IMR-90 (cell line): ENCODE data around the gene GMPPA. TPM values are rescaled to one million over a fixed set of nuclear protein-coding genes. Genes with fewer than 3 reads are reported as not detected.
A peak's percentile ranks its signal among the peaks of the same experiment; 100 is the strongest.

Experiments used
- ATAC-seq: fragments of 200-7000 bp; cut with Tn5 transposase; 2 replicates; pipeline ENCODE4 v1.9.1; 2020; ENCODE audit warnings: low read depth, mild to moderate bottlenecking, moderate library complexity
- BruUV-seq: library from RNA; stranded (reverse); fragments of 400-500 nt; replicated peaks from 2 replicates; lab custom pipeline; 2021; lab: Mats Ljungman, UMichigan
- CTCF ChIA-PET: fragments of 300-600 bp; formaldehyde crosslinking; extraction: SDS; loops from one replicate; lab custom pipeline; 2021; ENCODE audit warnings: antibody characterized with exemption; lab: Yijun Ruan, JAX
- POLR2A ChIA-PET: fragments of 300-600 bp; sonication (Branson Sonifier 250); formaldehyde crosslinking; loops from one replicate; lab custom pipeline; 2022; ENCODE audit warnings: antibody characterized with exemption; ENCODE audit not compliant: unreplicated experiment; lab: Charles Lee
- DNase-seq: peaks from one replicate; pipeline ENCODE4 v3.0.0; 2013
- H2AFZ ChIP-seq: replicated peaks from 2 replicates; pipeline ENCODE3; 2013; ENCODE audit warnings: low read length, mild to moderate bottlenecking; ENCODE audit not compliant: poor library complexity
- H2AK5ac ChIP-seq: 2 replicates; pipeline ENCODE4 v1.6.1; 2013; ENCODE audit warnings: low read depth, low read length, inconsistent platforms
- H2AK9ac ChIP-seq: replicated peaks from 2 replicates; pipeline ENCODE3; 2013; ENCODE audit warnings: mild to moderate bottlenecking, low read depth, low read length, moderate library complexity; ENCODE audit not compliant: poor library complexity
- H2BK120ac ChIP-seq: 2 replicates; pipeline ENCODE4 v1.6.1; 2013; ENCODE audit warnings: low read depth, low read length, inconsistent platforms
- H2BK15ac ChIP-seq: 3 replicates; pipeline ENCODE4 v1.6.1; 2013; ENCODE audit warnings: low read depth, low read length, inconsistent platforms
- H2BK20ac ChIP-seq: 2 replicates; pipeline ENCODE4 v1.6.1; 2013; ENCODE audit warnings: low read depth, mild to moderate bottlenecking, inconsistent platforms, low read length, moderate library complexity
- H2BK5ac ChIP-seq: 2 replicates; pipeline ENCODE4 v1.6.1; 2013; ENCODE audit warnings: mild to moderate bottlenecking, low read depth, low read length, inconsistent platforms; ENCODE audit not compliant: poor library complexity, severe bottlenecking
- H3K14ac ChIP-seq: replicated peaks from 2 replicates; pipeline ENCODE4 v1.6.1; 2013; ENCODE audit warnings: low read depth, low read length, inconsistent platforms
- H3K18ac ChIP-seq: 2 replicates; pipeline ENCODE4 v1.6.1; 2013; ENCODE audit warnings: low read depth, low read length, control low read depth
- H3K23ac ChIP-seq: 2 replicates; pipeline ENCODE4 v1.6.1; 2013; ENCODE audit warnings: low read depth, low read length, inconsistent platforms
- H3K27ac ChIP-seq: 2 replicates; pipeline ENCODE4 v1.5.1; 2013; ENCODE audit warnings: mild to moderate bottlenecking, control low read depth, low read length; ENCODE audit not compliant: insufficient read depth
- H3K27me3 ChIP-seq: 2 replicates; pipeline ENCODE4 v1.6.1; 2013; ENCODE audit warnings: low read length; ENCODE audit not compliant: control insufficient read depth, insufficient read depth
- H3K36me3 ChIP-seq: 2 replicates; pipeline ENCODE4 v1.6.1; 2013; ENCODE audit warnings: low read length, mixed read lengths; ENCODE audit not compliant: control insufficient read depth, insufficient read depth
- H3K4ac ChIP-seq: 2 replicates; pipeline ENCODE4 v1.6.1; 2013; ENCODE audit warnings: low read depth, low read length, inconsistent platforms
- H3K4me1 ChIP-seq: 2 replicates; pipeline ENCODE4 v1.6.1; 2013; ENCODE audit warnings: low read length, mixed read lengths; ENCODE audit not compliant: control insufficient read depth, insufficient read depth
- H3K4me2 ChIP-seq: 2 replicates; pipeline ENCODE4 v1.6.1; 2013; ENCODE audit warnings: low read depth, mild to moderate bottlenecking, control low read depth, low read length, moderate library complexity
- H3K4me3 ChIP-seq: 2 replicates; pipeline ENCODE4 v1.5.1; 2013; ENCODE audit warnings: low read depth, mild to moderate bottlenecking, control low read depth, low read length, moderate library complexity; ENCODE audit not compliant: insufficient read depth
- H3K56ac ChIP-seq: 2 replicates; pipeline ENCODE4 v1.6.1; 2013; ENCODE audit warnings: low read length, inconsistent platforms; ENCODE audit not compliant: insufficient read depth; ENCODE audit errors: extremely low read depth
- H3K79me1 ChIP-seq, 2 experiments: 2 replicates each; pipeline ENCODE4 v1.6.1; 2013; ENCODE audit warnings: low read length in 2 of 2, inconsistent platforms in 1 of 2, low read depth in 1 of 2
- H3K9ac ChIP-seq: 2 replicates; pipeline ENCODE4 v1.6.1; 2013; ENCODE audit warnings: low read depth, low read length, control low read depth
- H3K9me1 ChIP-seq: 2 replicates; pipeline ENCODE4 v1.6.1; 2013; ENCODE audit warnings: low read length, inconsistent platforms; ENCODE audit not compliant: insufficient read depth
- H3K9me3 ChIP-seq: 2 replicates; pipeline ENCODE4 v1.6.1; 2013; ENCODE audit warnings: low read length; ENCODE audit not compliant: control insufficient read depth, insufficient read depth
- H4K20me1 ChIP-seq: 2 replicates; pipeline ENCODE4 v1.6.1; 2013; ENCODE audit warnings: low read length, inconsistent platforms; ENCODE audit not compliant: insufficient read depth
- H4K5ac ChIP-seq: 2 replicates; pipeline ENCODE4 v1.6.1; 2013; ENCODE audit warnings: mild to moderate bottlenecking, low read depth, low read length, control low read depth
- H4K8ac ChIP-seq, 2 experiments: 2 replicates each; pipeline ENCODE4 v1.6.1; 2013; ENCODE audit warnings: low read depth in 2 of 2, low read length in 2 of 2, control low read depth in 1 of 2, inconsistent platforms in 1 of 2
- H4K91ac ChIP-seq: 2 replicates; pipeline ENCODE4 v1.6.1; 2013; ENCODE audit warnings: low read depth, low read length, inconsistent platforms; ENCODE audit not compliant: insufficient read depth
- BHLHE40 ChIP-seq: fragments of 150-350 bp; IDR thresholded peaks from 2 replicates; pipeline ENCODE4 v1.6.1; 2016; ENCODE audit warnings: mild to moderate bottlenecking, low read depth, low read length
- CEBPB ChIP-seq: IDR thresholded peaks from 2 replicates; pipeline ENCODE4 v1.6.1; 2012; ENCODE audit warnings: low read depth, low read length, improper control_type of control experiment
- CHD1 ChIP-seq: IDR thresholded peaks from 2 replicates; pipeline ENCODE4 v1.6.1; 2012; ENCODE audit warnings: low read depth, low read length, improper control_type of control experiment
- FOS ChIP-seq: fragments of 150-350 bp; IDR thresholded peaks from 2 replicates; pipeline ENCODE4 v1.6.1; 2016; ENCODE audit warnings: low read depth, low read length
- MAFK ChIP-seq: IDR thresholded peaks from 2 replicates; pipeline ENCODE4 v1.6.1; 2012; ENCODE audit warnings: low read depth, low read length, improper control_type of control experiment
- MAZ ChIP-seq: IDR thresholded peaks from 2 replicates; pipeline ENCODE4 v1.6.1; 2012; ENCODE audit warnings: low read depth, mild to moderate bottlenecking, low read length, improper control_type of control experiment, moderate library complexity, borderline replicate concordance
- MXI1 ChIP-seq: IDR thresholded peaks from 2 replicates; pipeline ENCODE4 v1.6.1; 2012; ENCODE audit warnings: low read depth, mild to moderate bottlenecking, low read length, moderate library complexity, borderline replicate concordance
- NFE2L2 ChIP-seq: fragments of 150-350 bp; IDR thresholded peaks from 2 replicates; pipeline ENCODE4 v1.6.1; 2016; ENCODE audit warnings: low read depth, mild to moderate bottlenecking, low read length
- POLR2A ChIP-seq: IDR thresholded peaks from 2 replicates; pipeline ENCODE4 v1.6.1; 2012; ENCODE audit warnings: mild to moderate bottlenecking, low read depth, low read length
- RAD21 ChIP-seq: IDR thresholded peaks from 2 replicates; pipeline ENCODE4 v1.6.1; 2012; ENCODE audit warnings: low read length, improper control_type of control experiment
- RCOR1 ChIP-seq: IDR thresholded peaks from 2 replicates; pipeline ENCODE4 v1.6.1; 2012; ENCODE audit warnings: mild to moderate bottlenecking, low read length, improper control_type of control experiment; ENCODE audit not compliant: insufficient replicate concordance
- RFX5 ChIP-seq: IDR thresholded peaks from 2 replicates; pipeline ENCODE4 v1.8.0; 2012; ENCODE audit warnings: low read depth, mild to moderate bottlenecking, low read length, moderate library complexity
- USF2 ChIP-seq: fragments of 150-350 bp; IDR thresholded peaks from 2 replicates; pipeline ENCODE4 v1.6.1; 2017; ENCODE audit warnings: mild to moderate bottlenecking, antibody characterized with exemption, low read length, low read depth
- WGBS, 2 experiments: methylation state at CpG; one replicate each; pipeline versions ENCODE4 v1.1.5 to v1.1.7; 2013; ENCODE audit warnings: missing lambda C conversion rate in 2 of 2; ENCODE audit not compliant: insufficient read length in 1 of 2; ENCODE audit errors: extremely low coverage in 2 of 2; 5-methylcytosine and 5-hydroxymethylcytosine counted together
- dilution Hi-C: fragments of 300-500 bp; cut with HindIII; formaldehyde crosslinking; loops from one replicate; pipeline ENCODE4 v1.14.3; 2018; ENCODE audit warnings: low sequenced_read_pairs; ENCODE audit not compliant: unreplicated experiment
- in situ Hi-C: fragments of 300-500 bp; cut with MboI; formaldehyde crosslinking; loops from 3 replicates; pipeline ENCODE4 v1.14.3; 2019; ENCODE audit warnings: low sequenced_read_pairs, inconsistent platforms, mixed read lengths
- intact Hi-C: fragments of 100-400 bp; cut with micrococcal nuclease; formaldehyde crosslinking; loops from 2 replicates; pipeline ENCODE4 v1.10.0; 2022
- polyA plus RNA-seq, 3 experiments: library from polyadenylated mRNA; depleted of rRNA; stranded (reverse); fragments of >200 nt; gene quantifications; 2 replicates each; pipeline ENCODE4 v1.2.3, GENCODE V29; 2012; ENCODE audit warnings: low replicate concordance in 1 of 3
- total RNA-seq: library from RNA; depleted of rRNA; stranded (reverse); fragments of >200 nt; gene quantifications from 2 replicates; pipeline ENCODE4 v1.2.3, GENCODE V29; 2012
- TF ChIP-seq, protein P1 (sequence below): fragments of 150-350 bp; IDR thresholded peaks from 2 replicates; pipeline ENCODE4 v1.6.1; 2016; ENCODE audit warnings: low read depth, mild to moderate bottlenecking, low read length, moderate library complexity, borderline replicate concordance
- TF ChIP-seq, protein P2 (sequence below): conservative IDR thresholded peaks from 2 replicates; pipeline ENCODE4 v1.5.1; 2012; ENCODE audit warnings: mild to moderate bottlenecking, low read depth, low read length, improper control_type of control experiment

Gene GMPPA
- total and polyA plus RNA-seq, 2 of the 4 experiments (the other 2 are of a cell fraction), result 103 to 134 TPM

GRCh38 chr2:219472629-219473187 lies 26.0 kb upstream of the GMPPA start:
- Histone ChIP-seq H4K5ac (no peak overlapping the region), H3K14ac (no peak overlapping the region), H2BK20ac (no peak overlapping the region), H2AFZ (no peak overlapping the region), H3K4me1 (peaks cover 17% of the 10 kb centered on the region), H3K4me3 (no peak overlapping the region), H3K4ac (no peak overlapping the region), H2BK15ac (no peak overlapping the region), H3K9me1 (no peaks in the 10 kb centered on the region), H3K27me3 (no peaks in the 10 kb centered on the region), H2BK120ac (no peak overlapping the region), H2AK5ac (no peak overlapping the region), H3K27ac (no peak overlapping the region), H3K79me1 (no peaks in the 10 kb centered on the region; a peak in 1 of 4 replicates), H3K18ac (no peak overlapping the region), H3K56ac (no peak overlapping the region), H3K36me3 (peaks cover 55% of the 10 kb centered on the region; the same call in 1 of the 2 replicates), H2AK9ac (peak overlapping the region; percentile 48), H3K9me3 (no peaks in the 10 kb centered on the region), H3K23ac (no peak overlapping the region), H2BK5ac (no peak overlapping the region), H4K20me1 (no peaks in the 10 kb centered on the region; the same call in 1 of the 2 replicates), H4K91ac (no peak overlapping the region), H3K4me2 (no peak overlapping the region), H3K9ac (no peak overlapping the region), H4K8ac (no peak overlapping the region)
- POLR2A ChIA-PET, result interaction anchor here (1.0 kb wide), 1 partner anchor 26 kb away, joined by 3 read pairs; the partner anchor contains the start of gene GMPPA
- TF ChIP-seq NFE2L2 (no peak), MAZ (no peak), MXI1 (no peak), CHD1 (no peak), POLR2A (no peak), FOS (no peak), USF2 (no peak), MAFK (no peak), RCOR1 (no peak), RFX5 (no peak), BHLHE40 (no peak), RAD21 (no peak), CEBPB (no peak)
- TF ChIP-seq, protein P1, sequence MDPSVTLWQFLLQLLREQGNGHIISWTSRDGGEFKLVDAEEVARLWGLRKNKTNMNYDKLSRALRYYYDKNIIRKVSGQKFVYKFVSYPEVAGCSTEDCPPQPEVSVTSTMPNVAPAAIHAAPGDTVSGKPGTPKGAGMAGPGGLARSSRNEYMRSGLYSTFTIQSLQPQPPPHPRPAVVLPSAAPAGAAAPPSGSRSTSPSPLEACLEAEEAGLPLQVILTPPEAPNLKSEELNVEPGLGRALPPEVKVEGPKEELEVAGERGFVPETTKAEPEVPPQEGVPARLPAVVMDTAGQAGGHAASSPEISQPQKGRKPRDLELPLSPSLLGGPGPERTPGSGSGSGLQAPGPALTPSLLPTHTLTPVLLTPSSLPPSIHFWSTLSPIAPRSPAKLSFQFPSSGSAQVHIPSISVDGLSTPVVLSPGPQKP, result no peak
- TF ChIP-seq, protein P2, sequence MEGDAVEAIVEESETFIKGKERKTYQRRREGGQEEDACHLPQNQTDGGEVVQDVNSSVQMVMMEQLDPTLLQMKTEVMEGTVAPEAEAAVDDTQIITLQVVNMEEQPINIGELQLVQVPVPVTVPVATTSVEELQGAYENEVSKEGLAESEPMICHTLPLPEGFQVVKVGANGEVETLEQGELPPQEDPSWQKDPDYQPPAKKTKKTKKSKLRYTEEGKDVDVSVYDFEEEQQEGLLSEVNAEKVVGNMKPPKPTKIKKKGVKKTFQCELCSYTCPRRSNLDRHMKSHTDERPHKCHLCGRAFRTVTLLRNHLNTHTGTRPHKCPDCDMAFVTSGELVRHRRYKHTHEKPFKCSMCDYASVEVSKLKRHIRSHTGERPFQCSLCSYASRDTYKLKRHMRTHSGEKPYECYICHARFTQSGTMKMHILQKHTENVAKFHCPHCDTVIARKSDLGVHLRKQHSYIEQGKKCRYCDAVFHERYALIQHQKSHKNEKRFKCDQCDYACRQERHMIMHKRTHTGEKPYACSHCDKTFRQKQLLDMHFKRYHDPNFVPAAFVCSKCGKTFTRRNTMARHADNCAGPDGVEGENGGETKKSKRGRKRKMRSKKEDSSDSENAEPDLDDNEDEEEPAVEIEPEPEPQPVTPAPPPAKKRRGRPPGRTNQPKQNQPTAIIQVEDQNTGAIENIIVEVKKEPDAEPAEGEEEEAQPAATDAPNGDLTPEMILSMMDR, result no peak
- BruUV-seq, result no TSS peak
- in situ Hi-C loops (no loop called here), dilution Hi-C loops (no loop called here), intact Hi-C loops (no loop called here)
- 74% methylated on average over 7 of the region's 12 CpGs; no CpG with 5 or more reads in 1 of the 2 experiments for WGBS, 2 experiments
- CTCF ChIA-PET, result interaction anchor here (1.2 kb wide), 1 partner anchor 57 kb away, joined by 4 read pairs; no protein-coding TSS in a partner anchor
- DNase-seq (no peak), ATAC-seq (no peak)
